ENCODE measurements around the gene FANCC. TPM values are rescaled to one million over a fixed set of nuclear protein-coding genes. Genes with fewer than 3 reads are reported as not detected.

The FANCC gene
- total RNA-seq, 1 experiment from 2014 or later, result 14.6 TPM

GRCh38 chr9:95055851-95056551, 261.5 kb downstream of the FANCC start:
- DNase-seq (ENCODE audit: extremely low read depth, low read depth), result no peak

DNA sequence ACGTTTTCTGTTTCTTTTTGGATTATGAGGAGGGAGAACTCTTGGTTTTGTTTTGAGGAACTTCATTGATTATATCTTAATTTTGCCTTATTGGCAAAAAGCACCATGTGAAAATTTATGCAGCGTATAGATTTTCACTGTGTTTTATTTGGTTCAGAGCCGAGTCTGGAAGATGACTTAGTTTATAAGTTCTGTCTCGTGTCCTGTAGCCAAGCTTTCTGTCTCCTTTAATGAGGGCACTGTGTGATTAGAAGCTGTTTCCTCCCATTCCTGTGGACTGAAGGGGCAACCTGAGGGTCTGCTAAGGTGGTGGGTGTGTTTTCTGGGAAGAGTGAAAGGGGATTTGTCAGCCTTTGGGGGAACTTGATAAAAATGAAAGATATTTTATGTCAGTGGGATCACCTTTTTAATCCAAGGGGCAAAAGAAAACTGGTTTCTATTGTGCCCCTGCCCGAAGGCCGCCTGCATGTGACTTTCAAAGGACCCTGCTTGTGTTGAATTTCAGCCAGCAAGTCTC, 262.1 kb downstream of the FANCC start:
- no peak for DNase-seq (ENCODE audit: extremely low read depth, low read depth)

DNA sequence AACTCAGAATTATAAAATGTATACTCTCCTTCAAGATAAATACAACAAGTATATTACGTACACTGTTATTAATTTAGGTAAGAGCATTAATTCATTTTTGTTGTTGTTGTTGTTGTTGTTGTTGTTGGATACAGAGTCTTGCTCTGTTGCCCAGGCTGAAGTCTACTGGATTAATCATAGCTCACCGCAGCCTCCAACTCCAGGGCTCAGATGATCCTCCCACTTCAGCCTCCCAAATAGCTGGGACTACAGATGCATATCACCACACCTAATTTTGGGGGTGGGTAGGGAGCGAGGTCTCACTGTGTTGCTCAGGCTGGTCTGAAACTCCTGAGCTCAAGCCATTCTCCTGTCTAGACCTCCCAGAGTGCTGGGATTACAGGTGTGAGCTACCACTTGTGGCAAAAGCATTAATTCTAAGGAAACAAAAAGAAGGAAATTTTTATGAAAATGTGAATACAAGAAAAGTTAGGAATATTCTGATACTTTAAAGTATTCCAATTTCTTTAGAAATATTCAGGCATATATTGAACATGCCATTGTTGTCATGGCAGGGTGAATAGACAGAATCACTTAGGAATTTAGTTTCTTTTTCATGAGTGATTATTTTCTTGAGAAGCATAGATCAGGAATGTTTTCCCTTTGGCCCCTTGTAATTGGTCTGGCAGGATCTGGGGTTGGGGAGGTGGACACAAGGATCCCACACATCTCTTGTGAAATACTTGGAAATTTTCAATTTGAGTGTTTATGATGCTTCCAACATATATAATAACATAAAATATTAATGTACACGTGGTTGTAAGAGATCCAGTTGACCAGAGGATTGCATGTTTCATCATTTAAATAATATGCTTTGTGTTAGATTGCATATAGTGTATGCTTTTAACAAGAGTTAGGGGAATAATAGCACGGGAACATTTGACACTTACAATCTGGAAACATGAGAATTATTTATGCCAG, 263.6 kb downstream of the FANCC start:
- no peak for DNase-seq (ENCODE audit: extremely low read depth, low read depth)

- DNase-seq (ENCODE audit: extremely low read depth, low read depth), result no peak
These were observed 267.7 kb downstream of the FANCC start for GRCh38 chr9:95049761-95050160.

Small RNA genes within 50 kb of the gene (small RNA-seq; reads per million reads assigned to genes)
- 3.1 to 60.7 reads per million in 2 experiments for gene MIR23B
- gene MIR27B, result 537 to 17,776 reads per million in 2 experiments
- 0 reads per million in 2 experiments for gene MIR3074
- gene MIR6081, result 0 reads per million in 2 experiments
- 2.4 to 12.8 reads per million in 2 experiments for gene RNA5SP288

Other genes starting within 250 kb of the FANCC start
- gene PTCH1, start 199.3 kb upstream of the FANCC start, total RNA-seq (2014; rRNA removed; shearing (Covaris generic)), result 2.4 and 2.7 TPM in 2 replicates